HepG2 (cell line): ENCODE data around the gene NCKAP1. TPM values are rescaled to one million over a fixed set of nuclear protein-coding genes. Genes with fewer than 3 reads are reported as not detected.

Experiments used
- CBFB ChIP-seq: sonication (generic); formaldehyde crosslinking; IDR thresholded peaks from 2 replicates; pipeline ENCODE4 v1.4.0; 2020; ENCODE audit warnings: missing genetic modification reagents
- E2F5 ChIP-seq: sonication (generic); formaldehyde crosslinking; conservative IDR thresholded peaks from 2 replicates; pipeline ENCODE4 v1.4.0; 2020; ENCODE audit warnings: missing genetic modification reagents
- ELF3 ChIP-seq: IDR thresholded peaks from 2 replicates; pipeline ENCODE4 v1.6.1; 2016; ENCODE audit warnings: missing genetic modification reagents, missing compliant biosample characterization
- ELF4 ChIP-seq: sonication (generic); formaldehyde crosslinking; IDR thresholded peaks from 2 replicates; pipeline ENCODE4 v1.5.0; 2020; ENCODE audit warnings: missing genetic modification reagents, mild to moderate bottlenecking, moderate library complexity, borderline replicate concordance
- GABPA ChIP-seq, 2 experiments: IDR thresholded peaks; 2 replicates each; pipeline ENCODE4 v1.6.1; 2011 to 2016; ENCODE audit warnings: low read depth in 2 of 2, low read length in 1 of 2, missing biosample characterization in 1 of 2, missing genetic modification characterization in 1 of 2
- HMGXB3 ChIP-seq: sonication (generic); formaldehyde crosslinking; IDR thresholded peaks from 2 replicates; pipeline ENCODE4 v1.4.0; 2020; ENCODE audit warnings: missing genetic modification reagents, borderline replicate concordance
- KMT2B ChIP-seq: IDR thresholded peaks from 2 replicates; pipeline ENCODE4 v1.6.1; 2016; ENCODE audit warnings: missing genetic modification reagents, missing compliant biosample characterization
- RELA ChIP-seq: sonication (generic); formaldehyde crosslinking; IDR thresholded peaks from 2 replicates; pipeline ENCODE4 v1.4.0; 2020; ENCODE audit warnings: missing genetic modification reagents
- SAP130 ChIP-seq: IDR thresholded peaks from 2 replicates; pipeline ENCODE4 v1.6.1; 2016; ENCODE audit warnings: low read depth
- SOX6 ChIP-seq, 2 experiments: fragments of 450-650 bp in 1 of 2; sonication (generic) in 1 of 2; formaldehyde crosslinking in 1 of 2; IDR thresholded peaks; 2 replicates each; pipeline versions ENCODE4 v1.4.0 to v1.6.1; 2017 to 2020; ENCODE audit warnings: antibody characterized with exemption in 1 of 2, mild to moderate bottlenecking in 1 of 2, missing genetic modification reagents in 1 of 2
- ZBED4 ChIP-seq: sonication (generic); formaldehyde crosslinking; IDR thresholded peaks from 2 replicates; pipeline ENCODE4 v1.4.0; 2020; ENCODE audit warnings: missing genetic modification reagents, borderline replicate concordance
- ZBTB8A ChIP-seq: sonication (generic); formaldehyde crosslinking; IDR thresholded peaks from 2 replicates; pipeline ENCODE4 v1.4.0; 2020; ENCODE audit warnings: mild to moderate bottlenecking, low read depth, missing genetic modification reagents, borderline replicate concordance
- ZMYM4 ChIP-seq: sonication (generic); formaldehyde crosslinking; IDR thresholded peaks from 2 replicates; pipeline ENCODE4 v1.8.1; 2023; ENCODE audit warnings: mild to moderate bottlenecking, missing genetic modification reagents
- ZNF337 ChIP-seq: sonication (generic); formaldehyde crosslinking; IDR thresholded peaks from 2 replicates; pipeline ENCODE4 v1.5.1; 2020; ENCODE audit warnings: missing genetic modification reagents, low read depth, mild to moderate bottlenecking, borderline replicate concordance
- ZNF569 ChIP-seq: sonication (generic); formaldehyde crosslinking; IDR thresholded peaks from 2 replicates; pipeline ENCODE4 v1.5.0; 2020; ENCODE audit warnings: mild to moderate bottlenecking, missing genetic modification reagents, moderate library complexity, borderline replicate concordance
- ZNF878 ChIP-seq: sonication (generic); formaldehyde crosslinking; IDR thresholded peaks from 2 replicates; pipeline ENCODE4 v1.8.1; 2023; ENCODE audit warnings: mild to moderate bottlenecking, missing genetic modification reagents, moderate library complexity
- polyA plus RNA-seq, 8 experiments: library from polyadenylated mRNA; depleted of rRNA in 3 of 8; stranded (reverse) in 7 of 8; unstranded in 1 of 8; fragments of >200 nt; fragmentation: Illumina TruSeq in 4 of 8; extraction: Trizol in 4 of 8; gene quantifications; 2 replicates each; pipeline versions ENCODE4 v1.2.1 to v1.2.3, GENCODE V29; 2011 to 2016; ENCODE audit warnings: low read depth in 4 of 8, missing spikeins in 1 of 8, mixed read lengths in 1 of 8; ENCODE audit not compliant: insufficient read depth in 1 of 8
- total RNA-seq, 5 experiments: library from RNA; depleted of rRNA; stranded (reverse); fragments of >200 nt; fragmentation: Illumina TruSeq; extraction: Trizol; gene quantifications; 2 replicates each; pipeline ENCODE4 v1.2.3, GENCODE V29; 2016; ENCODE audit warnings: low read depth in 1 of 5
- TF ChIP-seq, protein P1 (sequence below): sonication (generic); formaldehyde crosslinking; IDR thresholded peaks from 2 replicates; pipeline ENCODE4 v1.4.0; 2020; ENCODE audit warnings: missing genetic modification reagents

Gene NCKAP1
- total and polyA plus RNA-seq, 2 of the 13 experiments (the other 11 are each of a cell fraction or from before 2014, with no cell fraction given) = 72.1 to 96.3 TPM

DNA sequence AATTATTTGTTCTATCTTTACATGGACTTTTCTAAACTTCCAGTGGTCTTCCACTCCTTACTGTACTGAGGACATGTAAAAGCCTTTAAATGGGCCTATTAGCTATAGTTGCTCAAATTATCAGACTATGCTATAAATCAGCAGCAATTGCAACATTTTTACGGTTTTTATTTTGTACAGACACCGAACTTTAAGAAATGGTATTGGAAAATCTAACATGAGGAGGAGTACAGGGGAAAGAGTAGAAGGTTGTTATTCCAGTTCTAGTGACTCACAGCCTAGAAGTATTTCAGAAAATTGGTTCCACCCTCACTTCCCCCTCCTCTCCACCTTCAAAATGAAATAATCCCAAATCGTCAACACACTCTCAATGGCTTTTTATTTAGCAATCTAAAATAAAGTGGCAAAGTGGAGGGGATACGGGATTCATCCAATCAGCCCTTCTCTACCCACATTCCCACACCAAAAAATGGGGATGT lies 1.1 kb downstream of the NCKAP1 start (continued):
- no peak for TF ChIP-seq ELF4
- no peak for TF ChIP-seq E2F5
- no peak for TF ChIP-seq HMGXB3 (CRISPR knock-in tag)
- no peak for TF ChIP-seq ZBTB8A (CRISPR knock-in tag)
- TF ChIP-seq RELA (CRISPR knock-in tag) = no peak
- TF ChIP-seq ZNF569 = no peak
- TF ChIP-seq CBFB (CRISPR knock-in tag) = no peak
- no peak for TF ChIP-seq ZNF337
- peak; percentile 18; the same call in 1 of the 2 replicates for TF ChIP-seq ZBED4 (CRISPR knock-in tag)
- TF ChIP-seq ELF3 = no peak
- TF ChIP-seq ZMYM4 (CRISPR knock-in tag) = no peak
- TF ChIP-seq GABPA (IDR thresholded peaks at IDR 0.05; ENCODE audit: low read depth, low read length) = no peak
- TF ChIP-seq GABPA (CRISPR knock-in tag; IDR thresholded peaks at IDR 0.05; ENCODE audit: low read depth) = 0 out of 2 replicates have a peak, but pooled peaks have one; percentile 12
- peak; percentile 26; the same call in 1 of the 2 replicates for TF ChIP-seq SAP130 (CRISPR knock-in tag)
- TF ChIP-seq SOX6 (IDR thresholded peaks at IDR 0.05) = no peak
- no peak for TF ChIP-seq SOX6 (CRISPR knock-in tag; IDR thresholded peaks at IDR 0.05)
- TF ChIP-seq, protein P1, sequence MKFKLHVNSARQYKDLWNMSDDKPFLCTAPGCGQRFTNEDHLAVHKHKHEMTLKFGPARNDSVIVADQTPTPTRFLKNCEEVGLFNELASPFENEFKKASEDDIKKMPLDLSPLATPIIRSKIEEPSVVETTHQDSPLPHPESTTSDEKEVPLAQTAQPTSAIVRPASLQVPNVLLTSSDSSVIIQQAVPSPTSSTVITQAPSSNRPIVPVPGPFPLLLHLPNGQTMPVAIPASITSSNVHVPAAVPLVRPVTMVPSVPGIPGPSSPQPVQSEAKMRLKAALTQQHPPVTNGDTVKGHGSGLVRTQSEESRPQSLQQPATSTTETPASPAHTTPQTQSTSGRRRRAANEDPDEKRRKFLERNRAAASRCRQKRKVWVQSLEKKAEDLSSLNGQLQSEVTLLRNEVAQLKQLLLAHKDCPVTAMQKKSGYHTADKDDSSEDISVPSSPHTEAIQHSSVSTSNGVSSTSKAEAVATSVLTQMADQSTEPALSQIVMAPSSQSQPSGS = 0 out of 2 replicates have a peak, but pooled peaks have one; percentile 0
- TF ChIP-seq ZNF878 (CRISPR knock-in tag) = 0 out of 2 replicates have a peak, but pooled peaks have one; percentile 20
- 0 out of 2 replicates have a peak, but pooled peaks have one; percentile 14 for TF ChIP-seq KMT2B (CRISPR knock-in tag)
